GM23248 (cell line): ENCODE data around the gene PPP6R2. TPM values are rescaled to one million over a fixed set of nuclear protein-coding genes. Genes with fewer than 3 reads are reported as not detected.

Source experiments
- DNase-seq: peaks from one replicate; pipeline ENCODE4 v3.0.0-alpha.2; 2015
- H2AFZ ChIP-seq: fragments of 200-600 bp; sonication (generic); 2 replicates; pipeline ENCODE4 v1.6.1; 2016; ENCODE audit warnings: antibody characterized with exemption
- H3F3A ChIP-seq: fragments of 200-600 bp; sonication (generic); 2 replicates; pipeline ENCODE4 v1.6.1; 2016; ENCODE audit warnings: mild to moderate bottlenecking, antibody characterized with exemption, mixed run types; ENCODE audit not compliant: insufficient read depth
- H3K27ac ChIP-seq: fragments of 200-600 bp; sonication (generic); 2 replicates; pipeline ENCODE4 v1.5.1; 2016; ENCODE audit warnings: mild to moderate bottlenecking
- H3K27me3 ChIP-seq: fragments of 200-600 bp; sonication (generic); replicated peaks from 2 replicates; pipeline ENCODE4 v1.6.1; 2016; ENCODE audit warnings: mild to moderate bottlenecking; ENCODE audit not compliant: insufficient read depth
- H3K36me3 ChIP-seq: fragments of 200-600 bp; sonication (generic); 2 replicates; pipeline ENCODE4 v1.6.1; 2016; ENCODE audit warnings: low read depth, mild to moderate bottlenecking
- H3K4me1 ChIP-seq: fragments of 200-600 bp; sonication (generic); 2 replicates; pipeline ENCODE4 v1.6.1; 2016; ENCODE audit warnings: mild to moderate bottlenecking; ENCODE audit not compliant: insufficient read depth
- H3K4me2 ChIP-seq: fragments of 200-600 bp; sonication (generic); one replicate; pipeline ENCODE4 v1.6.1; 2016; ENCODE audit warnings: mild to moderate bottlenecking; ENCODE audit not compliant: unreplicated experiment
- H3K4me3 ChIP-seq: fragments of 200-600 bp; sonication (generic); 2 replicates; pipeline ENCODE4 v1.5.1; 2016; ENCODE audit warnings: mild to moderate bottlenecking
- H3K79me2 ChIP-seq: fragments of 200-600 bp; sonication (generic); 2 replicates; pipeline ENCODE4 v1.6.1; 2016; ENCODE audit warnings: mild to moderate bottlenecking; ENCODE audit not compliant: insufficient read depth
- H3K9ac ChIP-seq: fragments of 200-600 bp; sonication (generic); 2 replicates; pipeline ENCODE4 v1.6.1; 2016; ENCODE audit warnings: mild to moderate bottlenecking
- H3K9me2 ChIP-seq: fragments of 200-600 bp; sonication (generic); 2 replicates; pipeline ENCODE4 v1.6.1; 2016; ENCODE audit warnings: mixed run types, mild to moderate bottlenecking, moderate library complexity; ENCODE audit not compliant: insufficient read depth
- H3K9me3 ChIP-seq: fragments of 200-600 bp; sonication (generic); one replicate; pipeline ENCODE4 v1.6.1; 2017; ENCODE audit warnings: low read depth
- H4K20me1 ChIP-seq: fragments of 200-600 bp; sonication (generic); 2 replicates; pipeline ENCODE4 v1.6.0; 2016; ENCODE audit not compliant: insufficient read depth
- EZH2 ChIP-seq: fragments of 200-600 bp; sonication (generic); IDR thresholded peaks from 2 replicates; pipeline ENCODE4 v1.6.1; 2018; ENCODE audit warnings: antibody characterized with exemption, mild to moderate bottlenecking; ENCODE audit not compliant: insufficient read depth, poor library complexity, severe bottlenecking
- EZH2phosphoT487 ChIP-seq: fragments of 200-600 bp; sonication (generic); IDR thresholded peaks from 2 replicates; pipeline ENCODE4 v1.6.1; 2018; ENCODE audit warnings: antibody characterized with exemption, moderate library complexity, mild to moderate bottlenecking, low read depth; ENCODE audit not compliant: insufficient read depth
- WGBS, 2 experiments: methylation state at CpG; one replicate each; pipeline ENCODE4 v1.1.6; 2015 to 2017; ENCODE audit warnings: low lambda C conversion rate in 2 of 2, low coverage in 1 of 2; ENCODE audit errors: missing lambda C conversion rate in 2 of 2; 5-methylcytosine and 5-hydroxymethylcytosine counted together
- in situ Hi-C: fragments of 300-500 bp; cut with MboI; formaldehyde crosslinking; loops from 2 replicates; pipeline ENCODE4 v1.15.0; 2020
- polyA plus RNA-seq: library from polyadenylated mRNA; unstranded; fragments of >200 nt; fragmentation: Nextera tagmentation; extraction: Ambion mirVana; gene quantifications from 2 replicates; pipeline ENCODE4 v1.2.1, GENCODE V29; 2016
- total RNA-seq: library from RNA; depleted of rRNA; stranded (reverse); fragments of >200 nt; shearing (Covaris generic); gene quantifications from 2 replicates; pipeline ENCODE4 v1.2.3, GENCODE V29; 2014

The PPP6R2 gene
- total and polyA plus RNA-seq, 2 experiments from 2014 or later: 22.2 to 58.4 TPM

DNA sequence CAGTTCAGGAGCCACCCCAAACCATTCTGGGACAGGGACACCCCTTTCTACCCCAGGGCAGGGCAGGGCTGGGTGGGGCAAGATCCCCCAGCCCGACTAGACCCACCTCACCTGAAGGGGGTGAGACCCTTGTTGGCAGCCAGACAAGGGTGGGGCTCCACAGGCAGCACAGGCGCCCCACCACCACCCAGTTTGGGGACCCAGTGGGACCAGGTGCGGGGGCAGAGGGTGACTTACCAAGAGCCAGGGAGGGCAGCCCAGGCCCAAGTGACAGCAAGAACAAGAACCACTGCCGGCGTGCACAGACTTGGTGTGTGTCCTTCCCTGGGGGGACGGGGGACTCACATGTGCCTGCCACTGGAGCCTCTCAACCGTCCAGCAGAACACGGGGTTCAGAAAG lies 140.4 kb downstream of the PPP6R2 start:
- no peak overlapping the region for H3K4me2 ChIP-seq
- no peak overlapping the region for H3K4me3 ChIP-seq
- in situ Hi-C loops: no loop called here
- DNase-seq: no peak
- H2AFZ ChIP-seq: no peak overlapping the region
- H3K27ac ChIP-seq: no peak overlapping the region
- H3K9me3 ChIP-seq: no peaks in the 10 kb centered on the region
- peaks cover 4% of the 10 kb centered on the region; the same call in 1 of the 2 replicates for H3K79me2 ChIP-seq
- H3K36me3 ChIP-seq: no peaks in the 10 kb centered on the region
- no peaks in the 10 kb centered on the region for H3K27me3 ChIP-seq
- WGBS, 2 experiments: 83 to 92% methylated on average over 5 to 7 of the region's 8 CpGs
- TF ChIP-seq EZH2 (no peak), EZH2phosphoT487 (no peak)
- H3K9ac ChIP-seq: no peak overlapping the region
- no peaks in the 10 kb centered on the region for H3K9me2 ChIP-seq
- H4K20me1 ChIP-seq: no peaks in the 10 kb centered on the region
- no peaks in the 10 kb centered on the region for H3F3A ChIP-seq
- H3K4me1 ChIP-seq: 0 out of 2 replicates have a peak, but pooled peaks cover 3% of the 10 kb centered on the region

GRCh38 chr22:50483977-50484853 lies 141.1 kb downstream of the PPP6R2 start:
- Histone ChIP-seq H3K36me3 (no peaks in the 10 kb centered on the region), H3K79me2 (peaks cover 4% of the 10 kb centered on the region; the same call in 1 of the 2 replicates), H3F3A (no peaks in the 10 kb centered on the region), H3K4me3 (no peak overlapping the region), H2AFZ (no peak overlapping the region), H3K27ac (no peak overlapping the region), H3K4me1 (0 out of 2 replicates have a peak, but pooled peaks cover 3% of the 10 kb centered on the region), H3K9me3 (no peaks in the 10 kb centered on the region), H4K20me1 (no peaks in the 10 kb centered on the region), H3K9ac (no peak overlapping the region), H3K4me2 (no peak overlapping the region), H3K27me3 (no peaks in the 10 kb centered on the region), H3K9me2 (no peaks in the 10 kb centered on the region)
- TF ChIP-seq EZH2 (no peak), EZH2phosphoT487 (no peak)
- no peak for DNase-seq
- in situ Hi-C loops: no loop called here
- 86 to 94% methylated on average over 23 to 31 of the region's 31 CpGs for WGBS, 2 experiments

DNA sequence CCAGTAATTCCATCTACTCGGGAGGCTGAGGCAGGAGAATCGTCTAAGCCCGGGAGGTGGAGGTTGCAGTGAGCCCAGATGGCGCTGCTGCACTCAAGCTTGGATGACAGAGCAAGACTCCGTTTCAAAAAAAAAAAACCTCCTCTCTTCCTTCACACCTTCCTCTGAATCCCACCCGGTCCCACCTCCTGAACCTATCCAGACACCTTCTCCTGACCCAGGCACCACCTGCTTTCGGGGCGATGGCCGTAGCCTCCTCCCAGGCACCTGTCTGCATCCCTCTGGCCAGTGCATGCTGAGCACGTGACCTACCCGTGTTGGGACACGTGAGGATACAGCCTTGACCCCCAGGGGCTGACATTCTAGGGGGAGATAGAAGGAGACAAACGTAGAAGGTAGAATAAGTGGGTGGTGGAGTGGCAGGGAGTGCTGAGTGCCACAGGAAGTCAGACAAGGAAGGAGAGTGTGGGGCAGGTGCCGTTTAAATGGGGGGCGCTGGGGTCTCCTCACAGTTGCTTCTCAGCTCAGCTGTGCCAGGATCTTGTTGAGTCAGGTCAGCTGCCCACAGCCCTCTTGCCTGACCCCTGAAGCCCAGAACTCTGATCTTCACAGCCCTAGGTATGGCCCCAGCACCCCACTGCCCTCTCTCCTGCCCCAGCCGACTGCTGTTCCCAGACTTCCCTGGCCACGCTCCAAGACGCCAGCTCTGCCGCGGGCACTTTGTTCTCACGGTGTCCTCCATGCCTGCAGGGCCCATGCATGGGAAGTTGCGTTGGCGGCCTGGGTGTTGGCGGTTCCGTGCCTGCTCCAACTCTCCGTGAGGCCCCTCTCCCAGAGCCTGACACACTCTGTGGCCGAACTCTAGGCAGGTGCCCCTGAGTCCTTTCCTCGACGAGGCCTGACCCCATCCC lies 142.3 kb downstream of the PPP6R2 start:
- 59 to 65% methylated on average over 28 to 29 of the region's 29 CpGs for WGBS, 2 experiments
- Histone ChIP-seq H3K4me2 (no peak overlapping the region), H3K9ac (no peak overlapping the region), H3F3A (no peaks in the 10 kb centered on the region), H3K9me2 (no peaks in the 10 kb centered on the region), H3K4me1 (0 out of 2 replicates have a peak, but pooled peaks cover 3% of the 10 kb centered on the region), H4K20me1 (no peaks in the 10 kb centered on the region), H3K27me3 (no peaks in the 10 kb centered on the region), H3K27ac (no peak overlapping the region), H3K79me2 (peaks cover 4% of the 10 kb centered on the region; the same call in 1 of the 2 replicates), H2AFZ (no peak overlapping the region), H3K9me3 (no peaks in the 10 kb centered on the region), H3K36me3 (no peaks in the 10 kb centered on the region), H3K4me3 (no peak overlapping the region)
- peak; percentile 43 for DNase-seq
- TF ChIP-seq EZH2: no peak
- TF ChIP-seq EZH2phosphoT487: no peak
- in situ Hi-C loops: no loop called here
